OCI-LY3 (cell line): ENCODE data around the gene FOXJ3.

Source experiments
- CTCF ChIP-seq: fragments of 200-600, 300-600 bp; sonication (generic); IDR thresholded peaks from 2 replicates; pipeline ENCODE4 v1.5.1; 2014; ENCODE audit warnings: antibody characterized with exemption, low read length, low read depth
- EZH2phosphoT487 ChIP-seq: fragments of 200-600 bp; shearing (Covaris generic); IDR thresholded peaks from 2 replicates; pipeline ENCODE4 v1.6.1; 2018; ENCODE audit warnings: antibody characterized with exemption, mixed run types, low read depth

- TF ChIP-seq CTCF, result no peak
- TF ChIP-seq EZH2phosphoT487, result no peak
These were observed 29.4 kb downstream of the FOXJ3 start for GRCh38 chr1:42305639-42306038.
